ENCODE measurements around the gene CXCR4.

Gene CXCR4

GRCh38 chr2:136126421-136126926 is 8.5 kb upstream of the CXCR4 start:
- TF ChIP-seq POLR2A (IDR thresholded peaks at IDR 0.05; ENCODE audit: low read depth, low read length) = no peak
- DNase-seq (ENCODE audit: insufficient read length, low spot score) (no peak), FAIRE-seq (no peak)

- DNase-seq (ENCODE audit: insufficient read length, low spot score) = no peak
- FAIRE-seq = no peak
- TF ChIP-seq POLR2A (IDR thresholded peaks at IDR 0.05; ENCODE audit: low read depth, low read length) = no peak
Measured at GRCh38 chr2:136126021-136126420, 8.1 kb upstream of the CXCR4 start.

GRCh38 chr2:136125236-136125635 is 7.3 kb upstream of the CXCR4 start:
- TF ChIP-seq POLR2A (IDR thresholded peaks at IDR 0.05; ENCODE audit: low read depth, low read length) = no peak
- DNase-seq (ENCODE audit: insufficient read length, low spot score) (no peak), FAIRE-seq (no peak)

- TF ChIP-seq POLR2A (IDR thresholded peaks at IDR 0.05; ENCODE audit: low read depth, low read length) = no peak
- DNase-seq (ENCODE audit: insufficient read length, low spot score) (no peak), FAIRE-seq (no peak)
Measured at GRCh38 chr2:136124805-136125204, 6.9 kb upstream of the CXCR4 start.

- FAIRE-seq (no peak), DNase-seq (ENCODE audit: insufficient read length, low spot score) (no peak)
- no peak for TF ChIP-seq POLR2A (IDR thresholded peaks at IDR 0.05; ENCODE audit: low read depth, low read length)
Measured at GRCh38 chr2:136122661-136123060, 4.7 kb upstream of the CXCR4 start.

- DNase-seq (ENCODE audit: insufficient read length, low spot score) = no peak
- FAIRE-seq = no peak
- TF ChIP-seq POLR2A (IDR thresholded peaks at IDR 0.05; ENCODE audit: low read depth, low read length) = no peak
Measured at GRCh38 chr2:136121204-136121910, 3.4 kb upstream of the CXCR4 start.

- DNase-seq (ENCODE audit: insufficient read length, low spot score) = no peak
- no peak for TF ChIP-seq POLR2A (IDR thresholded peaks at IDR 0.05; ENCODE audit: low read depth, low read length)
- FAIRE-seq = no peak
Measured at GRCh38 chr2:136119717-136120675, 2.0 kb upstream of the CXCR4 start.

- TF ChIP-seq POLR2A (IDR thresholded peaks at IDR 0.05; ENCODE audit: low read depth, low read length) = no peak
- DNase-seq (ENCODE audit: insufficient read length, low spot score) (no peak), FAIRE-seq (no peak)
Measured at GRCh38 chr2:136118819-136119716, 1.1 kb upstream of the CXCR4 start.

GRCh38 chr2:136117391-136117841 is 533 bp downstream of the CXCR4 start:
- TF ChIP-seq POLR2A (IDR thresholded peaks at IDR 0.05; ENCODE audit: low read depth, low read length) = no peak
- no peak for FAIRE-seq
- no peak for DNase-seq (ENCODE audit: insufficient read length, low spot score)

- DNase-seq (ENCODE audit: insufficient read length, low spot score) (no peak), FAIRE-seq (no peak)
- no peak for TF ChIP-seq POLR2A (IDR thresholded peaks at IDR 0.05; ENCODE audit: low read depth, low read length)
Measured at GRCh38 chr2:136116813-136117390, 1.0 kb downstream of the CXCR4 start.

- FAIRE-seq (no peak), DNase-seq (ENCODE audit: insufficient read length, low spot score) (no peak)
- no peak for TF ChIP-seq POLR2A (IDR thresholded peaks at IDR 0.05; ENCODE audit: low read depth, low read length)
Measured at GRCh38 chr2:136116151-136116812, 1.7 kb downstream of the CXCR4 start.

GRCh38 chr2:136115183-136115761 is 2.7 kb downstream of the CXCR4 start:
- no peak for TF ChIP-seq POLR2A (IDR thresholded peaks at IDR 0.05; ENCODE audit: low read depth, low read length)
- FAIRE-seq = no peak
- no peak for DNase-seq (ENCODE audit: insufficient read length, low spot score)

Data from H54 (cell line).